K562 (cell line): ENCODE measurements around the gene PRKAG2. TPM values are rescaled to one million over a fixed set of nuclear protein-coding genes. Genes with fewer than 3 reads are reported as not detected.
A peak's percentile ranks its signal among the peaks of the same experiment; 100 is the strongest.

Source experiments
- DDX20 ChIP-seq: fragments of 450-650 bp; IDR thresholded peaks from 2 replicates; pipeline ENCODE4 v1.6.1; 2016; ENCODE audit warnings: missing genetic modification characterization, low read depth, mild to moderate bottlenecking, missing compliant biosample characterization, moderate library complexity
- ETV5 ChIP-seq: sonication (generic); formaldehyde crosslinking; IDR thresholded peaks from 2 replicates; pipeline ENCODE4 v1.4.0; 2020; ENCODE audit warnings: low read depth, mild to moderate bottlenecking, missing genetic modification reagents
- PTTG1 ChIP-seq: fragments of 450-650 bp; IDR thresholded peaks from 2 replicates; pipeline ENCODE4 v1.6.1; 2016; ENCODE audit warnings: low read depth, mild to moderate bottlenecking, missing genetic modification characterization, missing compliant biosample characterization
- SMAD1 ChIP-seq: fragments of 150-350 bp; IDR thresholded peaks from 2 replicates; pipeline ENCODE4 v1.6.1; 2014; ENCODE audit warnings: low read length, low read depth; ENCODE audit not compliant: partially characterized antibody
- UBTF ChIP-seq, 2 experiments: IDR thresholded peaks; 2 replicates each; pipeline ENCODE4 v1.6.1; 2012; ENCODE audit warnings: improper control_type of control experiment in 2 of 2, low read depth in 2 of 2, low read length in 2 of 2, borderline replicate concordance in 1 of 2
- ZBTB33 ChIP-seq: sonication (generic); formaldehyde crosslinking; IDR thresholded peaks from 2 replicates; pipeline ENCODE4 v1.8.1; 2023; ENCODE audit warnings: mild to moderate bottlenecking, missing genetic modification reagents
- ZNF224 ChIP-seq: sonication (generic); formaldehyde crosslinking; IDR thresholded peaks from 2 replicates; pipeline ENCODE4 v1.8.0; 2022; ENCODE audit warnings: mild to moderate bottlenecking, missing genetic modification reagents
- polyA plus RNA-seq, 8 experiments: library from polyadenylated mRNA; depleted of rRNA in 4 of 8; stranded (reverse) in 5 of 8; unstranded in 3 of 8; fragments of >200 nt; fragmentation: Nextera tagmentation in 2 of 8; fragmentation: Illumina TruSeq in 1 of 8; extraction: Ambion mirVana in 2 of 8; extraction: Trizol in 1 of 8; gene quantifications; 2 replicates each; pipeline versions ENCODE4 v1.2.1 to v1.2.3, GENCODE V29; 2011 to 2014; ENCODE audit warnings: inconsistent platforms in 1 of 8, missing spikeins in 1 of 8
- total RNA-seq, 7 experiments: library from RNA; depleted of rRNA in 6 of 7; stranded (reverse); fragments of >200 nt in 6 of 7; fragmentation: Illumina TruSeq in 2 of 7; extraction: Trizol in 2 of 7; gene quantifications; 2 replicates each; pipeline versions ENCODE4 v1.2.1 to v1.2.3, GENCODE V29; 2011 to 2021; ENCODE audit warnings: low replicate concordance in 1 of 7
- TF ChIP-seq, protein P1 (sequence below), 2 experiments: fragments of 450-650 bp in 1 of 2; IDR thresholded peaks; 2 replicates each; pipeline ENCODE4 v1.6.1; 2011 to 2017; ENCODE audit warnings: low read depth in 2 of 2, antibody characterized with exemption in 1 of 2, borderline replicate concordance in 1 of 2, low read length in 1 of 2, mild to moderate bottlenecking in 1 of 2, mixed read lengths in 1 of 2; ENCODE audit not compliant: control insufficient read depth in 1 of 2
- TF ChIP-seq, protein P2 (sequence below), 3 experiments: fragments of 200-800 bp in 1 of 3; sonication (Bioruptor generic) in 1 of 3; sonication (generic) in 1 of 3; formaldehyde crosslinking in 1 of 3; IDR thresholded peaks; 2 replicates each; pipeline versions ENCODE4 v1.6.1 to v1.8.0; 2016 to 2022; ENCODE audit warnings: mild to moderate bottlenecking in 2 of 3, missing compliant biosample characterization in 2 of 3, missing genetic modification characterization in 2 of 3, missing genetic modification reagents in 1 of 3
- TF ChIP-seq, protein P3 (sequence below): fragments of 450-650 bp; formaldehyde crosslinking; IDR thresholded peaks from 2 replicates; pipeline ENCODE4 v1.4.0; 2020; ENCODE audit warnings: mild to moderate bottlenecking
- TF ChIP-seq, protein P4 (sequence below): fragments of 250-450 bp; sonication (Bioruptor Pico); IDR thresholded peaks from 2 replicates; pipeline ENCODE4 v1.4.0; 2020
- TF ChIP-seq, protein P5 (sequence below): fragments of 250-450 bp; sonication (Bioruptor Pico); IDR thresholded peaks from 2 replicates; pipeline ENCODE4 v1.8.0; 2021; ENCODE audit warnings: borderline replicate concordance, mild to moderate bottlenecking, moderate library complexity; ENCODE audit not compliant: poor library complexity, severe bottlenecking

PRKAG2 gene
- total and polyA plus RNA-seq, 9 of the 15 experiments (the other 6 are each of a cell fraction or from before 2014, with no cell fraction given) = 0.99 to 5.6 (median 3.3) TPM

GRCh38 chr7:151782598-151783448, 94.1 kb downstream of the PRKAG2 start (continued):
- TF ChIP-seq, protein P1, sequence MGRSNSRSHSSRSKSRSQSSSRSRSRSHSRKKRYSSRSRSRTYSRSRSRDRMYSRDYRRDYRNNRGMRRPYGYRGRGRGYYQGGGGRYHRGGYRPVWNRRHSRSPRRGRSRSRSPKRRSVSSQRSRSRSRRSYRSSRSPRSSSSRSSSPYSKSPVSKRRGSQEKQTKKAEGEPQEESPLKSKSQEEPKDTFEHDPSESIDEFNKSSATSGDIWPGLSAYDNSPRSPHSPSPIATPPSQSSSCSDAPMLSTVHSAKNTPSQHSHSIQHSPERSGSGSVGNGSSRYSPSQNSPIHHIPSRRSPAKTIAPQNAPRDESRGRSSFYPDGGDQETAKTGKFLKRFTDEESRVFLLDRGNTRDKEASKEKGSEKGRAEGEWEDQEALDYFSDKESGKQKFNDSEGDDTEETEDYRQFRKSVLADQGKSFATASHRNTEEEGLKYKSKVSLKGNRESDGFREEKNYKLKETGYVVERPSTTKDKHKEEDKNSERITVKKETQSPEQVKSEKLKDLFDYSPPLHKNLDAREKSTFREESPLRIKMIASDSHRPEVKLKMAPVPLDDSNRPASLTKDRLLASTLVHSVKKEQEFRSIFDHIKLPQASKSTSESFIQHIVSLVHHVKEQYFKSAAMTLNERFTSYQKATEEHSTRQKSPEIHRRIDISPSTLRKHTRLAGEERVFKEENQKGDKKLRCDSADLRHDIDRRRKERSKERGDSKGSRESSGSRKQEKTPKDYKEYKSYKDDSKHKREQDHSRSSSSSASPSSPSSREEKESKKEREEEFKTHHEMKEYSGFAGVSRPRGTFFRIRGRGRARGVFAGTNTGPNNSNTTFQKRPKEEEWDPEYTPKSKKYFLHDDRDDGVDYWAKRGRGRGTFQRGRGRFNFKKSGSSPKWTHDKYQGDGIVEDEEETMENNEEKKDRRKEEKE (IDR thresholded peaks at IDR 0.05; ENCODE audit: borderline replicate concordance in 1 of 2, control insufficient read depth in 1 of 2, low read depth in 2 of 2, low read length in 1 of 2) = no peak
- TF ChIP-seq, protein P2, sequence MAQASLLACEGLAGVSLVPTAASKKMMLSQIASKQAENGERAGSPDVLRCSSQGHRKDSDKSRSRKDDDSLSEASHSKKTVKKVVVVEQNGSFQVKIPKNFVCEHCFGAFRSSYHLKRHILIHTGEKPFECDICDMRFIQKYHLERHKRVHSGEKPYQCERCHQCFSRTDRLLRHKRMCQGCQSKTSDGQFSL (CRISPR knock-in tag; IDR thresholded peaks at IDR 0.05) = no peak
- TF ChIP-seq, protein P2 (tag; IDR thresholded peaks at IDR 0.05) = no peak
- TF ChIP-seq ZNF224 (no peak), DDX20 (tag) (no peak), PTTG1 (no peak), SMAD1 (no peak), ZBTB33 (CRISPR knock-in tag) (no peak), UBTF (IDR thresholded peaks at IDR 0.05; ENCODE audit: borderline replicate concordance in 1 of 2, low read depth in 2 of 2, low read length in 2 of 2) (0 out of 4 replicates have a peak, but pooled peaks of 1 of the 2 experiments have one; percentile 29), ETV5 (no peak)
- TF ChIP-seq, protein P3, sequence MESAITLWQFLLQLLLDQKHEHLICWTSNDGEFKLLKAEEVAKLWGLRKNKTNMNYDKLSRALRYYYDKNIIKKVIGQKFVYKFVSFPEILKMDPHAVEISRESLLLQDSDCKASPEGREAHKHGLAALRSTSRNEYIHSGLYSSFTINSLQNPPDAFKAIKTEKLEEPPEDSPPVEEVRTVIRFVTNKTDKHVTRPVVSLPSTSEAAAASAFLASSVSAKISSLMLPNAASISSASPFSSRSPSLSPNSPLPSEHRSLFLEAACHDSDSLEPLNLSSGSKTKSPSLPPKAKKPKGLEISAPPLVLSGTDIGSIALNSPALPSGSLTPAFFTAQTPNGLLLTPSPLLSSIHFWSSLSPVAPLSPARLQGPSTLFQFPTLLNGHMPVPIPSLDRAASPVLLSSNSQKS (CRISPR knock-in tag) = no peak
- TF ChIP-seq, protein P4, sequence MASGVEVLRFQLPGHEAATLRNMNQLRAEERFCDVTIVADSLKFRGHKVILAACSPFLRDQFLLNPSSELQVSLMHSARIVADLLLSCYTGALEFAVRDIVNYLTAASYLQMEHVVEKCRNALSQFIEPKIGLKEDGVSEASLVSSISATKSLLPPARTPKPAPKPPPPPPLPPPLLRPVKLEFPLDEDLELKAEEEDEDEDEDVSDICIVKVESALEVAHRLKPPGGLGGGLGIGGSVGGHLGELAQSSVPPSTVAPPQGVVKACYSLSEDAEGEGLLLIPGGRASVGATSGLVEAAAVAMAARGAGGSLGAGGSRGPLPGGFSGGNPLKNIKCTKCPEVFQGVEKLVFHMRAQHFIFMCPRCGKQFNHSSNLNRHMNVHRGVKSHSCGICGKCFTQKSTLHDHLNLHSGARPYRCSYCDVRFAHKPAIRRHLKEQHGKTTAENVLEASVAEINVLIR (CRISPR knock-in tag) = no peak
- TF ChIP-seq, protein P5, sequence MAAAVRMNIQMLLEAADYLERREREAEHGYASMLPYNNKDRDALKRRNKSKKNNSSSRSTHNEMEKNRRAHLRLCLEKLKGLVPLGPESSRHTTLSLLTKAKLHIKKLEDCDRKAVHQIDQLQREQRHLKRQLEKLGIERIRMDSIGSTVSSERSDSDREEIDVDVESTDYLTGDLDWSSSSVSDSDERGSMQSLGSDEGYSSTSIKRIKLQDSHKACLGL (CRISPR knock-in tag) = no peak
